K562 (cell line): ENCODE data around the gene CSNK1D. TPM values are rescaled to one million over a fixed set of nuclear protein-coding genes. Genes with fewer than 3 reads are reported as not detected.

Source experiments
- BCLAF1 ChIP-seq, 2 experiments: fragments of 450-650 bp in 1 of 2; IDR thresholded peaks; 2 replicates each; pipeline ENCODE4 v1.6.1; 2011 to 2017; ENCODE audit warnings: low read depth in 2 of 2, antibody characterized with exemption in 1 of 2, borderline replicate concordance in 1 of 2, low read length in 1 of 2, mild to moderate bottlenecking in 1 of 2, mixed read lengths in 1 of 2; ENCODE audit not compliant: control insufficient read depth in 1 of 2
- CBX8 ChIP-seq: fragments of 200-600 bp; sonication (generic); IDR thresholded peaks from 2 replicates; pipeline ENCODE4 v1.6.1; 2012; ENCODE audit warnings: borderline replicate concordance, mixed run types, low read depth, mild to moderate bottlenecking, moderate library complexity, mixed read lengths, low read length, control low read depth, inconsistent platforms; ENCODE audit not compliant: poor library complexity, severe bottlenecking; ENCODE audit errors: extremely low read depth
- CHD1 ChIP-seq: fragments of 200-600 bp; sonication (generic); IDR thresholded peaks from one replicate; pipeline ENCODE4 v1.6.1; 2012; ENCODE audit warnings: mild to moderate bottlenecking, moderate library complexity, low read length, inconsistent platforms
- HIVEP1 ChIP-seq: fragments of 250-450 bp; sonication (Bioruptor Pico); IDR thresholded peaks from 2 replicates; pipeline ENCODE4 v1.4.0; 2020; ENCODE audit warnings: mild to moderate bottlenecking
- HSF4 ChIP-seq: fragments of 250-450 bp; sonication (Bioruptor Pico); IDR thresholded peaks from 2 replicates; pipeline ENCODE4 v2.1.2; 2022; ENCODE audit warnings: mild to moderate bottlenecking, moderate library complexity, borderline replicate concordance
- ID3 ChIP-seq, 2 experiments: fragments of 250-450 bp in 1 of 2; fragments of 450-650 bp in 1 of 2; sonication (Bioruptor Pico) in 1 of 2; IDR thresholded peaks; 2 replicates each; pipeline versions ENCODE4 v1.6.1 to v1.8.0; 2016 to 2021; ENCODE audit warnings: mild to moderate bottlenecking in 2 of 2, moderate library complexity in 2 of 2, missing compliant biosample characterization in 1 of 2, missing genetic modification characterization in 1 of 2
- IRF9 ChIP-seq: fragments of 450-650 bp; IDR thresholded peaks from 2 replicates; pipeline ENCODE4 v1.6.1; 2016; ENCODE audit warnings: missing biosample characterization, missing genetic modification characterization
- LEF1 ChIP-seq: fragments of 450-650 bp; IDR thresholded peaks from 2 replicates; pipeline ENCODE4 v1.6.1; 2016; ENCODE audit warnings: mild to moderate bottlenecking
- MITF ChIP-seq: IDR thresholded peaks from 2 replicates; pipeline ENCODE4 v1.6.1; 2014; ENCODE audit warnings: antibody characterized with exemption
- MTA2 ChIP-seq: fragments of 450-650 bp; IDR thresholded peaks from 2 replicates; pipeline ENCODE4 v1.6.1; 2016; ENCODE audit warnings: low read depth
- NCOA4 ChIP-seq: fragments of 450-650 bp; IDR thresholded peaks from 2 replicates; pipeline ENCODE4 v1.6.1; 2018; ENCODE audit warnings: mild to moderate bottlenecking; ENCODE audit not compliant: partially characterized antibody
- PML ChIP-seq: IDR thresholded peaks from 2 replicates; pipeline ENCODE4 v1.6.1; 2012; ENCODE audit warnings: low read length, inconsistent platforms
- RNF219 ChIP-seq: fragments of 250-450 bp; sonication (Bioruptor Pico); IDR thresholded peaks from 2 replicates; pipeline ENCODE4 v1.5.0; 2022; ENCODE audit warnings: mild to moderate bottlenecking
- SAFB2 ChIP-seq: fragments of 200-400 bp; formaldehyde crosslinking; IDR thresholded peaks from 2 replicates; pipeline ENCODE4 v1.6.1; 2018; ENCODE audit warnings: borderline replicate concordance, low read length, low read depth, moderate library complexity; ENCODE audit not compliant: severe bottlenecking
- SPI1 ChIP-seq: IDR thresholded peaks from 2 replicates; pipeline ENCODE4 v1.6.1; 2011; ENCODE audit warnings: low read depth, low read length, control low read depth, borderline replicate concordance
- ZNF644 ChIP-seq: fragments of 200-800 bp; sonication (Bioruptor generic); IDR thresholded peaks from 2 replicates; pipeline ENCODE4 v1.6.1; 2016; ENCODE audit warnings: low read depth, missing genetic modification characterization, missing compliant biosample characterization
- ZNF695 ChIP-seq: fragments of 450-650 bp; formaldehyde crosslinking; IDR thresholded peaks from 2 replicates; pipeline ENCODE4 v1.4.0; 2020; ENCODE audit warnings: mild to moderate bottlenecking, moderate library complexity
- ZNF75A ChIP-seq: fragments of 450-650 bp; formaldehyde crosslinking; IDR thresholded peaks from 2 replicates; pipeline ENCODE4 v1.4.0; 2020; ENCODE audit warnings: mild to moderate bottlenecking
- polyA plus RNA-seq, 8 experiments: library from polyadenylated mRNA; depleted of rRNA in 4 of 8; stranded (reverse) in 5 of 8; unstranded in 3 of 8; fragments of >200 nt; fragmentation: Nextera tagmentation in 2 of 8; fragmentation: Illumina TruSeq in 1 of 8; extraction: Ambion mirVana in 2 of 8; extraction: Trizol in 1 of 8; gene quantifications; 2 replicates each; pipeline versions ENCODE4 v1.2.1 to v1.2.3, GENCODE V29; 2011 to 2014; ENCODE audit warnings: inconsistent platforms in 1 of 8, missing spikeins in 1 of 8
- total RNA-seq, 7 experiments: library from RNA; depleted of rRNA in 6 of 7; stranded (reverse); fragments of >200 nt in 6 of 7; fragmentation: Illumina TruSeq in 2 of 7; extraction: Trizol in 2 of 7; gene quantifications; 2 replicates each; pipeline versions ENCODE4 v1.2.1 to v1.2.3, GENCODE V29; 2011 to 2021; ENCODE audit warnings: low replicate concordance in 1 of 7

Gene CSNK1D
- total and polyA plus RNA-seq, 9 of the 15 experiments (the other 6 are each of a cell fraction or from before 2014, with no cell fraction given): 6.5 to 133 (median 41.3) TPM

- TF ChIP-seq MTA2 (no peak), ZNF695 (CRISPR knock-in tag) (no peak), ID3 (CRISPR knock-in tag; IDR thresholded peaks at IDR 0.05) (no peak), ID3 (tag; IDR thresholded peaks at IDR 0.05) (0 out of 2 replicates have a peak, but pooled peaks have one; percentile 54), CHD1 (no peak), NCOA4 (no peak), HIVEP1 (CRISPR knock-in tag) (peak; percentile 67; the same call in 1 of the 2 replicates), BCLAF1 (IDR thresholded peaks at IDR 0.05; ENCODE audit: borderline replicate concordance in 1 of 2, control insufficient read depth in 1 of 2, low read depth in 2 of 2, low read length in 1 of 2) (no peak), IRF9 (tag) (no peak), ZNF644 (tag) (no peak), PML (no peak), MITF (no peak), SPI1 (0 out of 2 replicates have a peak, but pooled peaks have one; percentile 28), HSF4 (CRISPR knock-in tag) (no peak), SAFB2 (no peak), ZNF75A (CRISPR knock-in tag) (no peak), RNF219 (CRISPR knock-in tag) (no peak), LEF1 (peak; percentile 62; the same call in 1 of the 2 replicates), CBX8 (no peak)
These were observed 67.6 kb downstream of the CSNK1D start (continued) for GRCh38 chr17:82205720-82206508.
